Measurements from ENCODE around the gene AGBL3.
"Not testable (repeated sequence)": the region's sequence is repeated elsewhere in the genome, so short reads cannot be mapped to it uniquely, and the experiment has no call there.

Gene AGBL3

DNA sequence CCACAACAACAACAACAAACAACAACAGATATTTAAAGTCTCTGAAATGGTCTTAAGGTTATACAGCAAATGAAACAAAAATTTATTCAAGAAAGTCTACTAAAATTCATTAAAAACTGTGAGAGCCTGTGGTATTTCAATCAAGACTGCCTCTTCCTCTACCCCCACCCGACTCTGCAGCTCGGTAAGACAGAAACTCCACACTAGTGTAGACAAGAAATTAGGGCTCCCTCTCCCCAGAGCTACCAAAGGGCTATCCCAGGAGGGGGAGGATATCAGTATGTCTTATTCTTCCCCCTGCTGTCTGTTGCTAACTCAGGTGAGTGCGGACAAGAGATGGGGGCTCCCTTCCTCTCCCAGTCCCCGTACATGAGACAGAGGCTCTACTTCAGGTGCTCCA lies 90.6 kb downstream of the AGBL3 start:
- DNase-seq (ENCODE audit: low spot score) = no peak

DNA sequence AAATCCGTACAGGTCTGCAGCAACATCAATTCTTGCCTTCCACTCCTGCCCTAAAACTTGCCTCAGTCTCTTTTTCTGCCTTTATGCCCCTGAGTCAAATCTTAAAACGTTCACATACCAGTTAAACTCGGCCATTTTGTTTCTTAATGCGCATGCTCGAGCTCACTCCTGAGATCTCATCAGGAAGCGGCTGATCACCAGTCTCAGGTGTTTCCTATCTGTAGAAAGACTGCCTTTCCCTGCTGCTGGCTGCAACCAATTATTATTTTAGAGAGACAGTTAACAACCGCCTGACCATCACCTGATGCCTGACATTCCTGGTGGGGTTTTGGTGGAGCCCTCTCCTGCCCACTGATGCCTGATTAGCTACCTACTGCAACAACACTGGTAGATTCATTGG lies 91.3 kb downstream of the AGBL3 start:
- DNase-seq (ENCODE audit: low spot score) = no peak

DNA sequence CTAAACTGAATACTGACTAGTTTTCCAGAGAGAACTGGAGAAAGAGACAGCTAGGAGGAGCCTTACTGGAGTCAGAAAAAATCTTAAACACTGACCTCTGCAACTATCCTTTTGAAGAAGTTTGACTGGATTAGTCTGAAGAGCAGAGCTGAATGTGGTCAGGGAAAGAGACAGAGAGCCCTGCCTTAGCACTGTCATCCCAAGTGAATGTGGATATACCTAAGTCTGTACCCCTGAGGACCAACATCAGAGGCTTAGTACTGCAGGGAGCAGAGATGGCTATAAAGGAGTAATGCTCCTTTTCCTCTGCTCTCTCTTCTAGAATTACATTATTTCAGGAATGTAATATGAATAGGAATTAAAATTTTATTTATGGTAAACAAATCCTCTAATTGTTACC lies 91.7 kb downstream of the AGBL3 start:
- no peak for DNase-seq (ENCODE audit: low spot score)

DNA sequence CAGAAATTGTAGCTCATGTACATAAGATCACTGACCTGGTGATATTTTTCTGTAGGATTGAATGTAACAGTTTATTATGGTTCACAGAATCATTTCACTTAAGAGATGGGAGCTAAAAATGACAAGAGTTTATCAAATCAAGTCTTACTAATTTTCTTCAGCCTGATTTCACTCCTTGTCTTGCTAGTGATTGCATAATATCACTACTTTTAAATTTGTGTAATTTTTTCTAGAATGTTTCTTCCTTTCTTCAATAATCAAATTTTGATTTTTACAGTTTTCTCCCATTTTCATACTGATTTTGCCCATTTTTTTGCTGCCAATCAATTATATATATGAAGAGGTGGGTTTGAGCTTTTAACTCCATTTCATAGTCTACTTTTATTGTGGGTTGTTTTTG lies 92.8 kb downstream of the AGBL3 start:
- DNase-seq (ENCODE audit: low spot score) = no peak

DNA sequence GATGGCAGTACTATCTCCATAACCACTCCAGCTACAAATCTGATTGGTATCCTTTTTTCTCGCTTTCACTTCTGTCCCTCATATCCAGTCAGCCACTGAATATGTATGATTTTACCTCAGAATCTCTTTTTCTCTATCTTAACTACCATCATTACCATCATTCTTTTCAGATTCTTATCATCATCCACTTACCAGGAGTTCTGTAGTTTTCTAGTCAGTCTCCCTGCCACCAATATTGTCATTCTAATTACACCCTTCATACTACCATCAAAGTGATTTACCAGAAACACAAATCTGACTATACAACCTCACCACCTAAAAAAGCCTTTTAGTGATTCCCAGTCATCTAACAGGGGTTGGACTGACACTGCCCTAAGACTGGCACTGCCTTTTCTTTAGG lies 96.7 kb downstream of the AGBL3 start:
- no peak for DNase-seq (ENCODE audit: low spot score)

DNA sequence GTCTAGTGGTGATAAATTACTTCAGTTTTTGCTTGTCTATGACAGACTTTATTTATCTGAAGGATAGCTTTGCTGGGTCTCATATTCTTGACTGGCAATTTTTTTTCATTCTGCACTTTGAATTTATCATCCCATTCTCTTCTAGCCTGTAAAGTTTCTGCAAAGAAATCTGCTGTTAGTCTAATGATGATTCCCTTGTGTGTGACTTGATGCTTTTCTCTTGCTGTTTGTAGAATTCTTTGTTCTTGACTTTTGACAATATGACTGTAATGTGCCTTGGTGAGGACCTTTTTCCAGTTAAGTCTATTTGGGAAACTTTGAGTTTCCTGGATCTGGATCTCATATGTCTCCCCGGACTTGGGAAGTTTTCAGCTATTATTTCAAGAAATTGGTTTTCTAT lies 102.3 kb downstream of the AGBL3 start:
- DNase-seq (ENCODE audit: low spot score) = no peak

DNA sequence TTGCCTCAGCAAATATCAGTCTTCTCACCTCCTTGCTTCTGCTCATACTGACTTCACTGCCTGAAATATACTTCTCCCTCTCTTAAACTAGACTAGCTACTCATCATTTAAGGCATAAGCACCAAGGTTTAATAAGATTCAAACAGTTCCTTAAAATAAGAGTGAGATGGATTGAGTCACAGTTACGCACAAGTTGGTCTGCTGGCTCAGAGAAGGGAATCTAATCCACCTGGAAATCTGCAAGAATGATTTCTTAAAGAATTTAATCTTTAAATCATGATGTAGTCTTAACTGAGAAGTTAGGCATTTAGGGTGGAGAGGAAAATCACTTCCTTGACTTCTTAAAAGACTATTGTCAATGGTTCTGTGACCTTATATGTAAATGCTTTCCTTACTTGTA lies 105.4 kb downstream of the AGBL3 start:
- DNase-seq (ENCODE audit: low spot score) = no peak

DNA sequence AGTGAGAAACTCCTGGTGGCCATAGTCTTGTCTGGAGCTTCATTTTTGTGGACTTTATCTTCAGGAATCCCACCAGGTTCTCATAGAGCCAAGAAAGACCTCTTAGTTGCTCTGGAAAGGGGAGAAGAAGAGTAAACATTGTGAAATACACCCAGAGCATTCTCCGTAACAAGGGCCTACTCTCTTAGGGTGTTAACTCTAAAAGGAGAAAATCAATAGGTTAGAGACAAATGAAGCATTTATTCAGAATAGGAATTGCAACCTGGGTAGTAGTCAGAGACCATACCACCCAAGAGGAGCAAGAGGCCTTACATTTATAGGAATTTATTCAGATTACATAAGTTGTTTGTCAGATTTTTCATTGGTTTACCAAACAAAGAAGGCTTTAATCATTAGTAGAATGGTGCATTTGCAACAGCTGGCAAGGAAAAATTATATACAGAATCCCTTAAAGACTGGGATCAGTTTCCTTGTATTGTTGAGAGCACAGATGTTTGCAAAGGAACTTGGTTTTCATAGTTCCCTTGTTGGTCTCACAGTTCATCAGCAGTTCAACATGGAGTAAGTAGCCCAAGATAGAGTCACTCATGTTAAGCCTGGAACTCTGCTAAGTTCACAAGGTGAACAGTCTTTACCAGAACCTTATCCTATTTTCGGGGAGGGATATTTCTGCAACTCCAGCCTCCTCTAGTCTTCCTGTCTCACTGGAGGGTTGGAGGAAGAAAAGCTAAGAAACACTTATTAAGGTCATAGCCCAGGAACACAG lies 108.3 kb downstream of the AGBL3 start:
- no peak for DNase-seq (ENCODE audit: low spot score)

DNA sequence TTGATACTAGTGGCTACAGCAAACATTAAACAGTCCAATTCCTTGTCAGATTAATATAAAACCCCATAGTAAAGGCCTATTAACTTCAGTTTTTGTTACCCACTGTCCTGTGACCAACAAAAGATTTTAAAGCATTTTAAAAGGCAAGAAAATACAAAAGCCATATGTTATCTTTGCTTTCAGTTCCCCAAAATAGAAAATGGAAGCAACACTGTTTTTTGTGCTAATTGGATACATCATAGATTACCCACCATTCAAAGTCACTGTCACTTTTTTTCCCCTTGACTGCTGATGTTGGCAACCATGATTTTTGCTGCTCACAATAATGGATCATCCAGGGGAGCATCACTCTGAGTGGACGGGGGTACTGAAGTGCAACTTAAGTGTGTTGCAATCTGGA lies 109.1 kb downstream of the AGBL3 start:
- no peak for DNase-seq (ENCODE audit: low spot score)

DNA sequence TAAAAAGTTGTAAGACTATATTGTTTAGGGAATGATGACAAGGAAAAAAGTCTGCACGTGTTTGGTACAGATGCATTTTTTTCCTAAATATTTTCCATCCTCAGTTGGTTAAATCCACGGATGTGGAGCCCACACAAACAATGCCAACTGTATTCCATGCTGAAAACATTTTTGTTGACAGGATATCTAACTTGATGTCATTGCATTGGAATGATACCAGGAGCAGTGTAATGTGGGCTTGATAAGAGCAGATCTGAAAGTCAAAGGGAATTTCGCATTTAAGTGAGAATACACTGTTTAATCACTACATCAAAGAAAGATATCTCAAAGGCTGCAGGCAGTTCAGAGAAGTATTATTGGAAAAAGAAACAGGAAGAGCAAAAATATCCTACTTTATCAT lies 112.1 kb downstream of the AGBL3 start:
- peak; percentile 80 for DNase-seq (ENCODE audit: low spot score)

DNA sequence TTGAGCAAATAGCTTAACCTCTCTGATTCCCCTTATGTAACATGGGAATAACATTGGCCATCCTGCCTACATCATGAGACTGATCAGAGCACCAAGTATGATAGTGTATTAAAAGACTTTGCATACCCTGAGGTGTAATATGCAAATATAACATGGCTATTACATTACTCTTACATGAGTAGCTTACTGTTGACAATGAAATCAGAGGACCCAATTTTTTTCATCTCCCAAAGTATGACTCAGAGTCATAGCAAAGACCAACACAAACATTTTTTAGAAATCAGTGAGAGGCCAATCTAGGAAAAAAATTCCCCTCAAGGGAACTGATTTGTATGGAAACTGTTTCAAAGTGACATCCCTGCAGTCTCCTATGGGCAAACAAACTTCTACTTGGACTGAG lies 114.5 kb downstream of the AGBL3 start:
- peak; percentile 12 for DNase-seq (ENCODE audit: low spot score)

DNA sequence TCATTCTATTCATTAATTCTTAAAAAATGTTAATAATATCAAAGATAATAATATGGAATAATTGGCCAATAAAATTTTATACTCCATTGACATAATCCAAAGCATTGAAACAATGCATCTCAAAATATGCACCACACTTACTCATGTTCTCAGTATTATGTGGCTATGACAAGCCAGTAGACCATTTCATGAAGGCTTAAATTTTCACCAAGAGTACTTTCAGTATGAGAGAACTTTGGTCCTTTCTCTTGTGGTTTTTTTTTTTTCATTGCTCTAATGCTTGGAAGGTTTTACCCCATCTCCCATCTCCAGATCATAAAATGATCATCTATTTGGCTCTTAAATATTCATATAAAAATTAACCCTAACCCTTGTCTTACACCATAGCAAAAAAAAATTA lies 116.1 kb downstream of the AGBL3 start:
- no peak for DNase-seq (ENCODE audit: low spot score)

DNA sequence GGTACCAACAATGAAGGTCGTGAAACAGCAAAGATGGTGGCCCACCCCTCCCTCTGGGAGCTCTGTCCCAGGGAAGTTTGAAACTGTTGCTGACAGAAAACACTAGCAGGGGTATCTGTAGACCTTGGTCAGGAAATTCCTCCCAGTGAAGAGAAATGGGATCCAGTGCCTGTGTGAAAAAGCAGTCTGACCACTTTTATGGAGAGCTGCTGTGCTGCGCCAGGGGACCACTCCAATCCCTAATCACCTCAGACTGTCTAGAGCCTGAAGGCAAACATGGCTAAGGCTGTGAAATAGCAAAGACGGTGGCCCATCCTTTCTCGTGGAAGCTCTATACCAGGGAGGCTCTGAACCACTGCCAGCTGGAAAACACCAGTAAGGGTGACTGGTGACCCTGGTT lies 123.3 kb downstream of the AGBL3 start:
- no peak for DNase-seq (ENCODE audit: low spot score)

DNA sequence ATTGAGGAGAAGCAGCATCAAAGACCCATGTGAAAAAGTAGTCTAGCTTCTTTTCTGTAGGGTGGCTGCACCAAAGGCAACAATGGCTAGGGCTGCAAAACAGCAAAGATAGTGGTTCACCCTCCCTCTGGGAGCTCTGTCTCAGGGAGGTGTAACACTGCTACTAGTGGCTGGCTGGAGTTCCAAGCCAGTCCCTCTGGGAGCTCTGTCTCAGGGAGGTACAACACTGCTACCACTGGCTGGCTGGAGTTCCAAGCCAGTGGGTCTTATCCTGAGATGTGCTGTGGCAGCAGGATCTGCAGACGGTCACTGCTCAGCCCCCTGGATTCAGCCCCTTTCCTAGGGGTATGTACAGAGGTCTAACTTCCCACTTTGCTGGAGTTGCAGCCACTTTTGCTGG lies 123.7 kb downstream of the AGBL3 start:
- DNase-seq (ENCODE audit: low spot score) = no peak

DNA sequence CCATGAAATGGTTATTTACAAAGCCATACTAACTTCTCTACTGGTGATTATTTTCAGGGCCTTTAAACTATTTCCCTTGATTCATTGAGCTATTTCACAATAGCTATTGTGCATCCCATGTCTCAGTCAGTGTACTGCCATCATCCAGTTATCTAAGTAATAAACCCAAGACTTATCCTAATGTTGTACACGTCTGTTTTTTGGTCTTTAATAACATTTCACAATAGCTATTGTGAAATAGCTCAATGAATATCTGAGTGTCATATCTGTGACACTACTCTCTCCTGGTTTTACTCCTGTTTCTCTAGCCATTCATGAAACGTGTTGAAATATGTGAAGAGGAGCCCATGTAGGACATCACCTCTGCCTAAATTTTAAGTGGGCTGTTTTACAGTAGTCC lies 125.1 kb downstream of the AGBL3 start:
- DNase-seq (ENCODE audit: low spot score) = no peak

DNA sequence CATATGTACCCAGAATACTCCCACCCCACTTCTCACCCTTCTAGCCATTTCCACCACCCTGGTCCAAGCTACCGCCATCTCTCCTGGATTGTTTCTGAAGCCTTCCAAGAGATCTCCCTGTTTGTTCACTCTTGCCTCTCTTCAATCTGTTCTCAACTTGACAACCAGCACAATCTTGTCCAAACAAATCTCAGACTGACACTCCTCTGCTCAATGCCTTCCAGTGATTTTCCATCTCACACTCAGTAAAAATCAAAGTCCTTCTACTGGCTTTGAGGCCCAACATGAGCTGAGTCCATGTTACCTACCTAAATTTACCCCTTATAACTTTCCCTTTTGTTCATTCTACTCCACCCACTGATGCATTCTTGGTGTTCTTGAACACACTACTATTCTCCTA lies 128.3 kb downstream of the AGBL3 start:
- no peak for DNase-seq (ENCODE audit: low spot score)

DNA sequence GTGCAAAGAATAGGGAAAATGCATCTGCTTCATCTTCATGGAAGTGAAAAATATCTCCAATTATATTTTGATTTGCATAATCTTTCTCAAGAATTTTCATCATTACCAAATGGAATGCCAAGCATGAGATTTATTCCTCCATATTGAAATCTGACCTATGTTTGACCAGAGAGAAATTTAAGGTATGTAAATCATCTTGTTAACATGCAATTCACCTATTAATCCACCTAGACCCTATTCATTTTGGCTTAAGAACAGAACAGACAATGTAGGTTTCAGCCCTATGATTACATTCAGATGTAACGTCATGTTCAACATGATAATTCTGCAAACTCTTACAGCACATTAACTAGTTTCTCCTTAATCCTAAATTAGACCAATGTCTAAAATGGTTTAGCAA lies 130.8 kb downstream of the AGBL3 start:
- no peak for DNase-seq (ENCODE audit: low spot score)

DNA sequence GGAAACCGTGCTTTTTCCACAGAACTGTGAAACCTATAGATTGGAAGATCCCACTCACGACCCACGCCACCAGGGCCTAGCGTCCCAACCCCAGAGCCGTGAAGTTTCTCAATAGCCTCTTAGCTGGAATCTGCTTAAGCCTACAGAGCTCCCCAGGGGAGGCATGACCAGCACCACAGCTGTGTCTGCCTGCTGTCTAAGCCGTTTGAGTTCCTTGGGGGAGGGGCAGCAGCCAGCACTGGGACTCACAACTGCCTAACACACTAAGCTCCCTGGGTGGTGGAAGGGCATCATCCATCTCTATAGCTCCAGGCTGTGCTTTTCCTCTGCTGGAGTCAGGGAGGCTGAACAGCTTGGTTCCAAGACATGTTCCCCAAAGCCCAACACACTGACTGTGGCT lies 135.6 kb downstream of the AGBL3 start:
- DNase-seq (ENCODE audit: low spot score) = no peak

DNA sequence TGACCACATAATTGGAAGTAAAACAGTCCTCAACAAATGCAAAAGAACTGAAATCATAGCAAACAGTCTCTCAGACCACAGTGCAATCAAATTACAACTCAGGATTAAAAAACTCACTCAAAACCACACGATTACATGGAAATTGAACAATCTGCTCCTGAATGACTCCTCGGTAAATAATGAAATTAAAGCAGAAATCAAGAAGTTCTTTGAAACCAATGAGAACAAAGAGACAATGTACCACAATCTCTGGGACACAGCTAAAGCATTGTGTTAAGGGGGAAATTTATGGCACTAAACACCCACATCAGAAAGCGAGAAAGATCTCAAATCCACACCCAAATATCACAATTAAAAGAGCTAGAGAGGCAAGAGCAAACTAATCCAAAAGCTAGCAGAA lies 138.3 kb downstream of the AGBL3 start:
- not testable (repeated sequence) for DNase-seq (ENCODE audit: low spot score)

DNA sequence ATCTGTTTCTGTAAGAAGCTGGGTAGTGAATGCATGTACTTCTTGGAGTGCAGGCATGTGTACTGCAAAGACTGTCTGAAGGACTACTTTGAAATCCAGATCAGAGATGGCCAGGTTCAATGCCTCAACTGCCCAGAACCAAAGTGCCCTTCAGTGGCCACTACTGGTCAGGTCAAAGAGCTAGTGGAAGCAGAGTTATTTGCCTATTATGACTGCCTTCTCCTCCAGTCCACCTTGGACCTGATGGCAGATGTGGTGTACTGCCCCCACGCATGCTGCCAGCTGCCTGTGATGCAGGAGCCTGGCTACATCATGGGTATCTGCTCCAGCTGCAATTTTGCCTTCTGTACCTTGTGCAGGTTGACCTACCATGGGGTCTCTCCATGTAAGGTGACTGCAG lies 142.6 kb downstream of the AGBL3 start:
- no peak for DNase-seq (ENCODE audit: low spot score)

DNA sequence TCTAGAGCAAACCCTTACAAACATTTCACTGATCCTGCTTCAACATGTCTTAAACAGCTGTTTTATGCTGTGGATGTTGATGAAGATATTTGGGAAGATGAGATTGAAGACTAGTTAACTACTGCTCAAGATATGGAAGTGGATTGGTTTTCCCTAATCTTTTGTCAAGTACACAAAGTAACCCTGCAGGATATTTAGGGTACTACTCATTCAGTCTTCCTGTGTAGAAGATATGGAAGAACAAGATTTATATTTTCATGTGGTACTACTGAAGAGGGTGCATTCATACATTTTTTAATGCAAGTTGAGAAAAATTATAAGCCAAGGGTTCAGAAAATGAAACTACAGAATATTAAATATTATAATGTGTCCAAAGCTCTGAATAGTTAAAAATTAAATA lies 143.3 kb downstream of the AGBL3 start:
- DNase-seq (ENCODE audit: low spot score) = no peak

DNA sequence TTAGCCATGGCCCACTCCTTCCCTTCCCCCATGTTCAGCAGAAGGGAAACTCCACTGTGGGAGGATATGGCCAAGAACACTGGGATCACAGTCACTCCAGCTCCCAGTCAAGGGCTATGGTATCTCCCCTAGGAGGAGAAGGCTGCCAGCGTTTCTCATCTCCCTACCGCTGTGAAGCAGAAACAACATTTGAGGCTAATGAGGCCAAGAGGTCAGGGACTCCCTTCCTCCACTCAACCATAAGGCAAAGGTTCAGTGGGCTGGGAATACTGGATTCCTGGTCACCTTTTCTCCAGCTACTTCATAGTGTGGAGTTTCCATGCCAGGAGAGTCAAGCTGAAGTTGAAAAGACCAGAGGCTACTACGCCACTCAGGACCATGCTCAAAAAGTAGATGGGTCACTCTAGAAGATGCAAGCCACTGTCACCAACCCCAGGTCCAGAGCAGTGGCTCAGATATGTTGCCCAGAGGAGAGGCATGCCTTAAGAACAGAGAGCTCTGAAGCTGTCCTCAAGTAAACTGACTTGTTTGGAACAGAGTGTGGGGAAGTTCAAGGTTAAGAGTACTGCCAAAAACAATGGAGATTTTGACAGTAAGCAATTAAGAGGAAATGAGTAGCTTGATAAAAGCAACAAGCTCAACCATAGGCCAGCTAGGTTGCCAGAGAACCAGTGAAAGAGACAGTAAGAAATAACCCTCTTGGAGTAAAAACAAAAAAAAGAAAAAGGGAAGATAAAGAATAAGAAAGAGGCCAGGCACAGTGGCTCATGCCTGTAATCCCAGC lies 157.8 kb downstream of the AGBL3 start:
- no peak for DNase-seq (ENCODE audit: low spot score)

DNA sequence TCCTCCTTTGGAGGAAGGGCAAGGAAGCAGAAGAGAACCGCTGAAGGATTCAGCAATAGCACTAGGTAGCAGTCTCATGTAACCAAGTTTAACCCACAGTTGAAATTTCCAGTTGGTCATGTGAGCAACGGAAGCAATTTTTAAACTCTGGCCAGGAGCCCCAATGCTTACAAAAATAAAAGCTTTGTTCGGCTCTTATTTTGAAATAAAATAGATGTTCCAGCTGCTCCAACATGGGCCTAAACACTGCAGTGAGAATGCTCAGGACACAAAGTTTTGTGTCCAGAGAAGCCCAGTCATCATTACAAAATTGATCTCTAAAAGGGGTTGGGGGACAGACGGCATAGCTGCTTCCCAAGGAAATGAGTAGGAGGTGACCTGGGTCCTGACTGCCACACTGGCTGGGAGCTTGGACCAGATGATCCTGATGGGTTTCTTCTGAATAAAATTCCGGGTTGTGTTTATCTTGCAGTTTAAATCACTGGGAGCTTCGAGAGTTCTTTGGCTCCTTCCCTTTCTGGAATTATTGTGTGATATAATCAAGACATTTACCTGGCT lies 161.1 kb downstream of the AGBL3 start:
- DNase-seq (ENCODE audit: low spot score) = no peak

Data from kidney capillary endothelial cell (primary cell).